Measurements from ENCODE around the gene MYT1.
"Not testable (repeated sequence)": the region's sequence is repeated elsewhere in the genome, so short reads cannot be mapped to it uniquely, and the experiment has no call there.

MYT1 gene

DNA sequence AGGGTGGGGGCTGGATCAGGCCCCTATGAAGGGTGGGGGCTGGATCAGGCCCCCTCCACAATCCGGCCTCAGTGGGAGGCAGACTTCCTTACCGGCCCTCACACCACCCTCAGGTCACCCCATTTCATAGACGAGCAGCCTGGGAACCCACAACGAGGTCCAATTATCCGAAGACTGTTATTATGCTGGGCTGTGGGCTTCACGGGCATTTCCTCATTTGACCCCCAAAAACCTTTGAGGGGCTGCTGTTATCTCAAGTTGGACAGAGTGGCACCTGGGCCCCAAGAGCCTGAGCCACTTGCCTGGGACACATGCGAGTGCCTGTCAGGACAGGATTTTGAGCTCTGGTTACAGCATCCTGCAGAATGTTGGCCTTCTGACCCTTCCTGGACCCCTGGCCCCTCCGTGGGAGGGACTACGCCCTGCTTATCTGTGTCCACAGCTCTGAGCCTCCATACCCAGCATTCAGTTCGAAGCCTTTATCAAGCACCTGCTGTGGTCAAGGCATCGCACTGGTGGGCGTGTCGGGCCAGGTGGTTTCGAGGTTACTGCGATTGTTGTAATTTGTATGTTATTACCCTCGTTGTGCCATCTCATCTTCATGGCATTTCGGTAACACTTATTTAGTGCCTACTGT is 56.8 kb downstream of the MYT1 start:
- no peak for DNase-seq

DNA sequence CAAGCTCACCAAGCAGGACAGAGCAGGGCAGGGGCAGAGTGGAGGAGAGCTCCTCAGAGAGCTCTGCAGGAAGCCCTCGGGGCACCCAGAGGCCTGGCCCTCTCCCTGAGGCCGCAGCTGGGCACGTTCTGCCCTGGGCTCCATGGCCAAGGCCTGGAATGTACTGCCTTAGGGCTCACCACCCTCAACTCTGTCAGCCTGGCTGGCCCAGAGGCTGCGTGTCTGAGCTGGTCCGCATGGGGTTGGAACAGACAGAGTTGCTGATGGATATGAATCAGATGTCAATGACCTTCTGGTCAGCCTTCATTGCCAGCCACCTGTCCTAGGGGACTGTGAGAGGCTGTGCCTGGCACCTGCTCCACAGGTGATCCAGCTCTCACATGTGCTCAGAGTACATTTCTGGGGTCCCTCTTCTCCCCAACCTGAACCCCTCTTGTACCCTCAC is 58.1 kb downstream of the MYT1 start:
- no peak for DNase-seq

DNA sequence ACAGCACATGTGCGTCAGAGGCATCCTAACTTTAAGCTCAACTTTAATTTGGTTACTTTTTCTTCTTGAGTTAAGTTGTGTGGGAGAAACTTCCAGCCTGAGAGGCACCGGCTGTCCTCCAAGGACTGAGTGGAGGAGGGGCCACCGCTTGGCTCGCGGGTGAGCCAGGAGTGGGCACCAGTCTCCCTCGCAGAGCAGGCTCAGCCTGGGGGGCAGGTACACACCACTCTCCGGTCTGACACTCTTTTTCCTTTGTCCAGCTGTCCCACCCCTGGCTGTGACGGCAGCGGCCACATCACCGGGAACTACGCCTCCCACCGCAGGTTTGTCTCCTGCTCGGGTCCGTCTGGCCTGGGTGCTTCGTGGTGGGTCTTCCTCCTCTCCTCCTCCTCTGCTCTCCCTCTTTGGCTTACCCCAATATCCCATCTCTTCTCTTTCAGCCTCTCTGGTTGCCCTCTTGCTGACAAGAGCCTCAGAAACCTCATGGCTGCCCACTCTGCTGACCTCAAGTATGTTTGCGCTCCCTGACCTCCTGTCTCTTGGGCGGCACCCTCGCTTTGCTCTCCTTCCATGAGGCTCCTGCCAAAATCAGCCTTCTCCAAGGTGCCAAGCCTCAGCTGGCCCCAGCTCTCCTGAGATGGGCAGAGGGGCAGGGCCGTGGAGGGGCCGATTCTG is 58.7 kb downstream of the MYT1 start:
- no peak for DNase-seq

DNA sequence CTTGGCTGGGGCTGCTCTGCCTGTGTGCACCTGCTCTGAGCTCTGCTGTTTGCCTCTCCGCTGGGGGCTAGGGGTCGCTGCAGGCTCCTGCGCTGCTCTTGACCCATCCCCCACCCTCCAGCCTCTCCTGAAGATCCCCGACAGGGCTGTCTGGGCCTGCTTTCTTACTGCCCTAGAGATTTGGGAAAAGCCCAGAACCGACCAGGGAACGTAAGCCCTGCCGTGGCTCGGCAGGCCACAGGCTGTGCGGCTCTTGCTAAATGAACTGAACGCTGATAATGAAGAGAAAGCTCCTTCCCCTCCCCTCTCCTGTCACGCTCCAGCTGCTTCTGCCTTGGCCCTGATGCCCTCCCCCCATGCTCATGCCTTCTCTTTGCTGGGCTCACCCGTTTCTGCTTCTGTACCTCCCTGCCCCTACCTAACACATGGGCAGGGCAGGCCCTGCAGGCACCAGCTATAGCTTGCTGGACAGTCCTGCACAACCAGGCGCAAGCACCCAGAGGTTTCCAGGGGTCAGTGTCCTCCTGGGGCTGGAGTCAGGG is 59.3 kb downstream of the MYT1 start:
- peak; percentile 55 for DNase-seq

DNA sequence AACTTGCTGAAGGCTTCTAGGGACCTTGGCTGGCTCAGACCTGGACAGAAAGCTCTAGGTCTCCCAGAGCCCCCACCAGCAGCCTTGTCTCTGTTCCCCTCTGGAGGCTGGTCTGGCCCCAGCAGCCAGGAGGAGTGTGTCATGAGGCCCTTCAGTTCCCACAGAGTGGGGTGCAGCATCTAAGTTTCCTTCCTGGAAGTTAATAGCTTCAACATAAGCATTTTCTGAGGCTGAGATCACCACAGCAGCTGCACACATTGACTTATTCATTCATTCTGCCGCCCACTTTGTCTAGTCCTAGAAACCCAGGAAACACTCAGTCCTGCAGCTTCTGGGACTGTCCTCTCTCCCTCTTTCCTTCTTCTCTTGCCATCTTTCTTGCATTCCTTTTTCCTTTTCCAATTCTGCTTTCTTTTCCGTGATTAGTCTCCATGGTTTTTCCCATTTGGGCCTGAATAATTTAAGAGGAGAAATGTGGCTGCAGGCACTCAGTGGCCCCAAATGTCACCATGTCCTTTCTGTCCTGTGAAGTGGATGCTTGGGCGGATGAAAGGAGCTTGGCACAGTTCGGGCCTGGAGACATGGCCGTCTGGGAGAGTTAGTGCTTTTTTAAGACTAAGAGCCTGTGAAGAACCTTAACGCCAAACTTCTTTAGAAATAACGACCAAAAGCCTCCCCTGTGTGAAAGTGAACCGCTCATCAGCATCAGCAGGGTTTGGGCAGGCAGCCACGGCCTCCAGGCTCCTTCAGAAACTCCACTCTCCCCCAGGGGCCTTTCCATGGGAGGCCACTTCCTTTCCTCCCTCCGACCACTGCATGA is 60.3 kb downstream of the MYT1 start:
- DNase-seq = peak; percentile 94

DNA sequence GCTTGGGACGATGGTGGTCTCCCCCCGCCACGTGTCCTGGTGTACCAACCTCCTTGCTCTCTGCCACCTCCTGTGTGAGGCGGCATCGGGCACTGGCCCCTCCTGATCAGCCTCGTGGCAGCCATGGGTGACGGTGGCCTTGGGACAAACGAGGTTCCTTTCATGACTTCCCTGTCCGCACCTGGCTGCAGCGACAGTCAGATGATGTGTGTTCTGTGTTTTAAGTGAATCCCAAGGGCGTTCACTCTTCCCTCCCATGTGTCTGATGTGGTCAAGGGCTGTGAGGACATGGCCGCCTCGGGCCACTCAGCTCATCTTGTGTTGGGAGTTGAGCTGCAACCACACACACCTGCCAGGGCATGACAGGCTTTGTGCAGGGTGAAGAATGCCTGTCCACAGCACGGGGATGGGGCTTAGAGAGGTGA is 60.9 kb downstream of the MYT1 start:
- no peak for DNase-seq

DNA sequence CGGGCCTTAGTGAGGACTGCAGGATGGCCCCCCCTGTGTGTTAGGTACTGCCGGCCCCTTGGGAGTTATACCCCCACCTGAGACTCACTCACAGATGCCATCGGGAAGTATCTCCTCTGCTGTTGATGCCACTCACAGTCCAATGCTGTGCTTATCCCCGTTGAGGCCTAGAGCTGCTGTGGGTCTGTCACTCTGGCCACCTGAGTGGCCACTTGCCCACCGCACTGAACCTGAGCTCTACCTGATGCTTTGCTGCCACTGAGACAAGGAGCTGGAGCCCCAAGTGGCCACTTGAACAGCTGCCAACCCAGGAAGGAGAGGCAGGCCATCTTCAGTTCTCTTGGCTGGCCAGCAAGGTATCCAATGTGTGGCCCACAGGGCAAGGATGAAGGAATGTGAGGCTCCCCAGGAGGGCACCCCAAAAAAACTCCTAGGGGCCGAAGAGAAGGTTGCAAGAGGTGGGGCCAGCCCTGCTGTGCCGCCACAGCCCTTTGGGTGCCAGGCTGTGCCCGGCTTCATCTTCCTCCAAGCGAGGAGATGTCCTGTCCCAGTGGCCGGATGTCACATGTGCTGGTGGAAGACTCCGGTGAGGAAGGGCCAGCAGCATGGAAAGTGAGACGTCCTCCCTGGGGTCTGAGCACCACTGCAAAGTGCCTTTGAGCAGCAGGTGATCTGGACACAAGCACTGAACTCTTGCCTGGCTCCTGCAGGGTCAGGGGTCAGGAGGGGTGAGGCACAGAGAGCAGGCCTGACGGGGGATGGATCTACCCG is 61.8 kb downstream of the MYT1 start:
- DNase-seq = no peak

DNA sequence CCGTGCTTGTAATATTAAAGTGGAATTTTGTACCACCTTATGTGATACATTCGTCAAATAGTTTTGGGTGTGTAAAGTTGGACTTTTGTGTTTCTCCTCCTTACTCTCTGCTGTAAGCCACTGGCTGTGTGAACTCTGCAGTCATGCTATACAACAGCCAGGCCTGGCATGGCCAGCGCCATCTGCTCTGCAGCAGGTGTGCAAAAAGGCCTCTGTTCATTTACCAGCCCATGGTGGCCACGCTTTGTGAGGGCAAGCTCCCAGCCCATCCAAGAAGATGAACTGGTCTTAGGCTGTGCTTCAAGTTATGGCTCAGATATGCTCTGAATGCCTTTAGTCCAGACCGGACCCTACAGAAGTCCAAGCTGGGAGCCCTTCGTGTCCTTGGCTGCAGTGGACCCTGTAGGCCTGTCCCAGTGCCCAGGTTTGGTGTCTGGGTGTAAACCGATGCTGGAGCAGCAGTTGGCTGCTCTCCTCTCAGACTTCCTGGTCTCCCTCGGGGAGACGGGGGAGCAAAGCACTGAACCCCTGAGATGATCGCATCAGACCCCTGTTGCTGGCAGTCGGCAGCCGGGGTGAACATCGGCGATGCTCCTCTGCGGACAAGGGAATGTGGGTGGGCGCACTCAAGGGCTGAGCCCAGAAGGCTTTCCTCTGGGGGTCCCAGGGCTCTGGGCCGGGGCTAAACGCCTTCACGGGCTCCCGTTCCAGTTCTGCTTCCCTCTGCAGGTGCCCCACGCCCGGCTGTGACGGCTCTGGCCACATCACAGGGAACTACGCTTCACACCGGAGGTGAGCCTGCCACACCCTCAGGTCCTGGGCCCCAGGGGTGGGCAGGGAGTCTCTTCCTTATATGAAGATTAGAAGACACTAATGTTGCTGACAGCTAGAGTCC is 62.7 kb downstream of the MYT1 start:
- no peak for DNase-seq

DNA sequence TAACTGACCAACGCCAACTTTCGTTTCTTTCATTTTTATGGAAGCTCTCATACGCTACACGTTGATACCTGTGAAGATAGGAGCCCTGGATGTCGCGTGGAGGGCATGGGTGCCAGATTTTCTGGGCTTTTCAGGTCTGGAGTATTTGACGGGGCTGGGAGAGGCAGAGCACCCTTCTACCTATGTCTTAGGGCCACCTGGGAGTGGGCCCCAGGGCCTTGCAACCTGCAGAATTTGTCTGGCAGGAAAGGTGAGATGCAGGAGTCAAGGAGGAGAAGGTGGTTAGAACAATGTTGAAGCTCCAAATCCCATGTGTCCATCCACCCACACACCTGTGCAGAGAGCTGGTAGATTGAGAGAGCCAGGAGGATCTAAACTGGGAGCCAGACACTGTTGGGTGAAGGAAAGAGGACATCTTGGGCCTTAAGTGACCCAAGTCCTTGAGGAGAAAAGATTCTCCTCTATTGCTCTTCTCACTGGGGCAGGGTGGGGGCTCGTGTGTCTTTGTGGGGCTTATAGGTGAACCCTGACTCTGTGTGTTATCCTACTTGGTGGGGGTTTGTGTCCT is 63.9 kb downstream of the MYT1 start:
- DNase-seq = no peak

DNA sequence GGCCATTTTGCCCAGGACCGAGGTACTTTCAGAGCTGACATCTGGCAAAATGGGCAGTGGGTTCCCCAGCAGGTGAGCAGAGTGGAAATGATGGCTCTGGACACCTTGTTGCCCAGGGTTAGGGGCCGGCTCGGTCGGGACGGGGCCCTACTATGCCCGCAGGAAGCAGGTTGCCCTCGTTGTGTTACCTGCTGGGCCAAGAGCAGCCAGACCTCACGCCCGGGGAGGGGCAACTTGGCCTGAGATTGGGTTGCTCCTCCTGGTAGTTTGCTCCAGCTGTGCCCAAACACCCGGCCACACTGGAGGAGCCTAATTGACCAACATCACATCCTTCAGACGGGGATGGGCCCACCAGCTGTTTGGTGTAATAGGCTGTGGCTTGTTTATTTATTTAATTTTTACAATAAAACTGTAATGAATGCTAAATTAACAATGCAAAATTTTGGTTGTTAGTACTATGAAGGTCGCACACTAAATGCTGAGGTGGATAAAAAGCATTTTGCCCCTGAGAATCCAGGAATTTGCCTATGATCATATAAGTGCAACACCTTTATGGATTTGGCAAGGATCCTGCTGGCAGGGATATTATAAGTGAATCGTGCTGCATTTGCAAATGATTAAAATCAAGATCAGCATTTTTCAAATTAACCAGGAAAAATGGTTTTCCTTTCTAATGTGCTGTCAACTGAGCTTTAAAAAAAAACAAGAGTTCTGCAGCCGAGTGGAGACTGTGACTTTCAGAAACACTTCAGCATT is 64.7 kb downstream of the MYT1 start:
- DNase-seq = no peak

DNA sequence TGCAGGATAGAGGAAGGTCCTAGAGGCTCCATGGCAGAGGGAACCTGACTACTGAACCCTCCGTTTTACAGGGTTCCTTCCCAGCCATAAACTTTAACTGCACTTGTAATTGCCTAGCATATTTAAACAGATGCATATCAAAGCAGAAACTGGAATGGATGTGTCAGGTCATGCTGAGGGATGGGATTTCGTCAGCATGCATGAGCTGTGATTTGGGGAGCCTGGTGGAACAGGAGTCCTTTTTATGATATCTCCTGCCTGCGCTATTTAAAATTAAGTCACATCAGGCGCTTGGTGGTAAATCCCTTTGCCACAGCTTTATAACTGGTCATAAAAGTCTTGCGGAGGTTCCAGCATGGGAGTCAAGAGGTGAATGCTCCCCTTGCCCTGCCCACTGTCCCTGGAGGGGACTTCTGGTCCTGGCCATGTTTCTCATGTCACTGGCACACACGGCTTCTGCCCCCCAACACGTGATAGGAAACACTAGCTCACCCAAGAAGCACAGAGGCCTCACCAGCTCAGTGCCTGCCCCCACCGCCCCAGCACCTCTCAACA is 65.3 kb downstream of the MYT1 start:
- DNase-seq = no peak

DNA sequence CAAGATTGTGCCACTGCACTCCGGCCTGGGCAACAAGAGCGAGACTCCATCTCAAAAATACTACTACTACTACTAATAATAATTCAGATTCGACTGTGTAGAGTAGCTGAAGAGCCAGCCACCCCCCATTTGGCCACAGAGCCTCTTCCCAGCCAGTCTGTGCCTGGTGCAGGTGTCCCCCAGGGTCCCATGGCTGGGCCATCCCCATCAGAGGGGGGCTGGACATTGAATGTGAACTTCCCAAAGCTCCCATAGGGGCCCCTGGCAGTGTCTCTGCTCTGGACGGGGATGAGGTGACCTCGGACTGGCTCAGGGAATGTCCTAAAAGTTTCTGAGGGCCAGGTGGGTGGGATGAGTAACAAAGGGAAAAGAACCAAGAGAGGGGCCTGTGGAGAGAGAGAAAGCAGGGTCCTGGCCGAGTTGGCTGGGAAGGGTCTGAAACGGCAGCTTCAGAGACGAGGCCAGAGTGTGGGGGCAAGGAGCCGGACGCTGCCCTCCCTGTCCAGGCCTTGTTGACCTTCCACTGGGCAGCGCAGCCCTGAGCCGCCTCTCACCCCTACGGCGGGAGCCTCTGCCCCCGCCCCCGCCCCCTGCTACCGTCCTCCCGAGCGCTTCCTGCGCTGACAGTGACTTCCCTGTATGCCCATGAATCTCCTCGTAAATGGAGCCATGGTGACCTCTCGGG is 66.4 kb downstream of the MYT1 start:
- DNase-seq = no peak

DNA sequence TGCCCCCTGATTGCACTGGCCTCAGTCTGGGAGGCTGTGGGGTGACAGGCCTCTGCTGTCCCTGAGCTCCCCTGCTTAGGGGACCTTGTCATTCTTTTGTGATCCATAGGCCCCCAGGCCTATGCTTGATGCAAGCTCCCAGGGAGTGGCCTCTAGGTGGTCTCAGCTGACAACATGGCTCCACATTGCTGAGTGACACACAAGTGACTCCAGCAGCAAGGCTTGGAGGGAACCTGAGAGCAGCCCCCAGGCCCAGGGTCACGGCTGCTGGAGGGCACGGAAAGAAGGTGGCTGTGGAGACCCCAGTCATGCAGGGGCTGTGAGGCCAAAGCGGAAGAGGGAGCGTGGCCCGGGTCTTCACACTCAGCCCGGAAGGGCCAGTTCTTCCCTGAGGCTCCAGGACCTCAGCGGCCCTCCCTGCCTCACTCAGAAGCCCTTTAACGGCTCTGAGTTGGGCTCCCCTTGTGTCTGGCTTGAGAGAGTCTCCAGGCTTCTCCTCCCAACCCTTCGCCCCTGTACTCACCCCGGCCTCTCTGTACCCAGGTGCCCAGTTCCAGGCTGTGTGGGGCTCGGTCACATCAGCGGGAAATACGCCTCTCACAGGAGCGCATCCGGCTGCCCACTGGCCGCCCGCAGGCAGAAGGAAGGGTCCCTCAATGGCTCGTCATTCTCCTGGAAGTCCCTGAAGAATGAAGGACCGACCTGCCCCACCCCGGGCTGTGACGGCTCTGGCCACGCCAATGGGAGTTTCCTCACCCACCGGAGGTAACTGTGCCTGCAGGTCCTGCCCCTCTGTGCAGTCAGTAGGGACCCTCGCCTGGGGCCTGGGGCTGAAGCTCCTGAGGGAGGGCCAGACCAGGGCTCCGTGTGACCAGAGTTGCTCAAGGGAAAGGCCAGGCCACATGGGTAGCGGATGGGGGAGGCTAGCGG is 67.6 kb downstream of the MYT1 start:
- no peak for DNase-seq

DNA sequence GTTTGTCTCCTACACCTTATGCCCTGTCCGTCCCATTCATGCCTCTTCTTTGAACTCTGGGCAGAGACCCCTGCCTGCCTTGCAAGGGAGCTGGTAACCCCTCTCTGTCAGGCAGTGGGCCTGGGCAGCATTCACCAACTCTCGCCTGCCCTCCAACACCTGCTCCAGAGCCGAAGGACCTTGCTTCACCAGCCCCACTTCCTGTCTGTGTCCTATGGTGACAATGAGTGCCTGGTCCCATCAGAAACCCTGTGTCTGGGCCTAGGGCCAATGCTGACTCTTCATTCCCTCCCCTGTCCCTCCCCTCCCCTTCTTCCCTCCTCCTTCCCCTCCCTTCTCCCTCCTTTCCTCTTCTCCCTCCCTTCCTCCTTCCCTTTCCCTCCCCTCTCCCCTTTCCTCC is 68.5 kb downstream of the MYT1 start:
- DNase-seq = no peak

DNA sequence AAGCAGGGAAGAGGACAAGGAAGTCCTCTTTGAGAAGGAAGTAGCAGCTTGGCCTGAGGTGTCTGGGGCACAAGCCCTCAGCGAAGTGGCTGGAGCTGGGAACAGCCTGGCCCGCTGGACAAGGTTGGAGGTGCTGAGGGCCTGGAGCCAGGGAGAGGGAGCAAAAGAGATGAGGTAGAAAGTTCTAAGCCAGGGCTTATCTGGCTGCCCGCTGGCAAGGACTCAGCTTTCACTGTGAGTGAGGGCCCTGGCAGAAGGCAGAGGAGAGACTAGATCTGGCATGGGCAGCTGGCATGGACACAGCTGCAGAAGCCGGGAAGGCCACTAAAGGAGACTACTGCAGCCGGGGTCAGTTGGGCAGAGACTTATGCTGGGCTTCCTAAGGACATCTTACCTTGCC is 69.5 kb downstream of the MYT1 start:
- DNase-seq = no peak

DNA sequence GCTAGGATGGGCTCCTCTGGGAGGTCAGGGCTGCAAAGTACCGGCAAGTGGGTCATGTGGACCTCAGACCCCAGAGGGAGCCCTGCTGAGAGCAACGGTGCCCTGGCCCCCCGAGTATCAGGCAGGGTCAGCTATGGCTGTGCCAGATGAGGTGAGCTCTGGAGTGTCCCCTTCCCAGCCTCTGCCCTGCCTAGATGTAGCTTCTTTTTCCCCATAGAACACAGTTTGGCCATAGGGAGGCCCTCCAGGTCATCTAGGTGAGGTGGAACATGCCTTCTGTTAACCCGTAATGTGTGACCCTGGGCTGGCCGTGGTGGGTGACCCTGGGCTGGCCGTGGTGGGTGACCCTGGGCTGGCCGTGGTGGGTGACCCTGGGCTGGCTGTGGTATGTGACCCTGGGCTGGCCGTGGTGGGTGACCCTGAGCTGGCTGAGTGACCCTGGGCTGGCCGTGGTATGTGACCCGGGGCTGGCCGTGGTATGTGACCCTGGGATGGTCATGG is 70.1 kb downstream of the MYT1 start:
- DNase-seq = no peak

DNA sequence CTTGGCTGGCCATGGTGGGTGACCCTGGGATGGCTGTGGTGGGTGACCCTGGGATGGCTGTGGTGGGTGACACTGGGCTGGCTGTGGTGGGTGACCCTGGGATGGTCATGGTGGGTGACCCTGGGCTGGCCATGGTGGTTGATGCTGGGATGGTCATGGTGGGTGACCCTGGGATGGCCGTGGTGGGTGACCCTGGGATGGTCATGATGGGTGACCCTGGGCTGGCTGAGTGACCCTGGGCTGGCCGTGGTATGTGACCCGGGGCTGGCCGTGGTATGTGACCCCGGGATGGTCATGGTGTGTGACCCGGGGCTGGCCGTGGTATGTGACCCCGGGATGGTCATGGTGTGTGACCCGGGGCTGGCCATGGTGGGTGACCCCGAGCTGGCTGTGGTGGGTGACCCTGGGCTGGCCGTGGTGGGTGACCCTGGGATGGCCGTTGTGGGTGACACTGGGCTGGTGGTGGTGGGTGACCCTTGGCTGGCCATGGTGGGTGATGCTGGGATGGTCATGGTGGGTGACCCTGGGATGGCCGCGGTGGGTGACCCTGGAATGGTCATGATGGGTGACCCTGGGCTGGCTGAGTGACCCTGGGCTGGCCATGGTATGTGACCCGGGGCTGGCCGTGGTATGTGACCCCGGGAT is 70.8 kb downstream of the MYT1 start:
- not testable (repeated sequence) for DNase-seq

Data from fibroblast of skin of abdomen (primary cell).